ENCODE measurements around the gene TFF2.

The TFF2 gene

DNA sequence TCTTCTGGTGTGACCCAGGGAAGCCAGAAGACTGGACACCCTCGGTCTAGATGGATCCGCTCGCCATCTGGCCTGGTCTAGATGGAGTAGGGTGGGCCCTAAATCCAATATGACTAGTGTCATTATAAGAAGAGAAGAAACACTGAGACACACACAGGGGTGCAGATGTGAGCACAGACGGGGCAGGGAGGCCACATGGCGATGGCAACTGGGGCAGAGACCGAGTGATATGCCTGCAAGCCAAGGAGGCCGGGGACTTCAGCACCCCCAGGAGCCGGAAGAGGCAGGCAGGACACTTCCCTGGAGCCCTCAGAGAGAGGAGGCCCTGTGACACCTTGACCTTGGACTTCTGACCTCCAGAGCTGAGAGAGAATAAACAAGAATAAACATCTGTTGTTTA, 30.0 kb downstream of the TFF2 start:
- DNase-seq (ENCODE audit: low spot score) = no peak

DNA sequence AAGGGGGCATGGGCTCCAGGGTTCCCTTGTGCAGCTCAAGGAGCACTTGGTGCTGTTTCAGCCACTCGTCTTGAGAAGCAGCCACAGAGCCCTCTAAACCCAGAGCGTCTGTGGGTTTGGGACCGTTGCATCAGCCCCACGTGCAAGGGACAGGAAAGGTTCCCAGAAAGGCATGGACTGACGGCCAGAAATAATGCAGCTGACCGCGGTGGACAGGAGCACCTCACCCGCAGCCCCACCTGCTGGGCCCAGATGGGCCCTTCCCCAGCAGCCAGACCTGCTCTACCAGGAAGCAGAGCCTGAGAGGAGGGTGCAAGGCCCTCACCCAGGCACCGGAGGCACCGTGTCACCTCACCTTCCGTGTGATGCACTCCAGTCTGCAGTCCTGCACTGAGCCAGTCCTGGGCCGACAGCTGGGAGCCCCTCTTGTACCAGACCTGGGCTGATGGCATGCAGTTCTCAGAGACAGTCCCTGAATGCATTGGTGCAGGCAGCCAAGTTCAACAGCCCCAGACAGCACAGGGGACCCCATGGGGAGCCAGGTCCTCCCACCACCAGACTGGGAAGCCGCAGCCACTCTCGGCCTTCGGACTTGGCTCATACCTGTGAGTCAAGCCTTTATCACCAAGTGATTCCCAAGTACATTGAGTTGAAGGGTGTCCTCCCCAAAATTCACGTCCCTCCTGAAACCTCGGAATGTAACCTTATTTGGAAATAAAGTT, 30.8 kb downstream of the TFF2 start:
- DNase-seq (ENCODE audit: low spot score) = no peak

DNA sequence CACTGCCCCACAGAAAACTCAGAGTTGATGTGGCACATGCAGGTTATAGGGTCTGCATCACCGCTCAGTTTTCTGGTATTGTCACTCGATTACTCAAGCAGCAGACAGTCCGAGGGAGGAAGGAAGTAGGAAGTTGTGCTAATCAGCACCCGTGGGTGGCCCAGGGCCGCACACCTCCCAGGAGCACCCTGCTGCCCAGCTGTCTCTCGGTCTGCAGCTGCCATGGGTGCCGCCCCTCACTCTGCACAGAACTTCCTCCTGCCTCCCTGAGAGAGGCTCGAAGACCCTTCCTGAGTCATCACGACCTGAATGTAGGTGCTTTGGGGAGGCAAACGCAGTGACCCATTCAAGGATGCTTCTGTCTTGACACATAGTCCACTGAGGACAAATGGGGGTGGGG, 31.4 kb downstream of the TFF2 start:
- no peak for DNase-seq (ENCODE audit: low spot score)

DNA sequence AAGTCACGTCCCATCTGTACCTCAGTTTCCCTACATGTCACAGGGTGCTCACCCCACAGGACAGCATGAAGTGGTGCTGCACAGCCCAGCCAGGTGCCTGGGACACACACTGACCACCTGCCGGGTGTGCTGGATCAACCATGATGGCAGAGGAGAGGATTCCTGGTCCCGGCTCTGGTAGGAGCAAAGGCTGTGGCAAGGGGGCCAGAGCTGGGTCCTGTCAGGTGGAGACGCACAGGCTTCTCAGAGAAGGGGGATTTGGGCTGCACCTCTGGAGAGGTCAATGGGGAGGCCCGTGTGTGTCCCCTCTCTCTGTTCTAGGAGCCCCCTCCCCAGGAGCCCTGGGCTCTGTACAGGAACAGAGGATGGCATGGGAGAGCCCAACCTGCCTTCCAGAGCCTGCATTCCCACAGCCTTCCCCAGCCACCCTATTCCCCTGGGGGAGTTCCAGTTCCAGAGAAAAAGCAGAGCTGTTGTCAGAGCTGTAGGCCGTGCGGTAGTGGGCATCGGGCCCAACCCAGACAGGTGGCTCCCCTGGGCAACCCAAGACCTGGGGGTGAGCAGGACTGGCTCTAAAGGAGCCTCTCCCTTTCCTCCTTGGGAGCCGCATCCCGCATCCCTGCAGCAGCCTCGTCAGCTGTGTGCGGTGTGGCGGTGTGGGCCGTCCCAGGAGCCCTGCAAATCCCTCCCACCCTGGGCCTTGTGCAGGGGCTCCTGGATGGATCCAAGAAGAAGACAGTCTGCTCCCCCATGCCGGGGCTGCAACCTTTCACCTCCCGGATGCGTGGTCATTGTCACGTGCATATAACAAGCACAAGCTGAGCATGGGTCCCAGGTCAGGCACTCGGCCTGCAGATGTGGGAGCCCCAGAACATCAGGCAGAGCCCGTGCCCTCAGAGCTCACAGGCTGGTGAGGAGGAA, 32.7 kb downstream of the TFF2 start:
- no peak for DNase-seq (ENCODE audit: low spot score)

DNA sequence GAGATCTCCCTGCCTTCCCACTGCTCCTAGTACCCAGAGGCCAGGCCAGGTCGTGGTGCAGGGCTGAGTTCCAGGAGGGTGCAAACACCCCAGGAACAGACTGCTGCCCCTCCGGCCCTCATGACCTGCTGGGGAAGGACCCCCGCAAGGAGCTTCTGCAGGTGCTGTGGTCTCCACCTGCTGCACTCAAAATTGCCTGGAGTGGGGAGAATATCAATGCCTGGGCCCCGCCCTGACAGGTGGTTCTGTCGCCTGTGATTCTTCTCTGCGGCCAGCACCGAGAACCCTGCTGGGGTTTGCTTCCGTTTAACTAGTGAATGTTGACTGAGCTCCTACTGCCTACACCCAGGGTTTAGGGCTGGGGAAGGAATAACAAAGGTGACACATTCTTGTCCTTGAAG, 33.5 kb downstream of the TFF2 start:
- DNase-seq (ENCODE audit: low spot score) = no peak

DNA sequence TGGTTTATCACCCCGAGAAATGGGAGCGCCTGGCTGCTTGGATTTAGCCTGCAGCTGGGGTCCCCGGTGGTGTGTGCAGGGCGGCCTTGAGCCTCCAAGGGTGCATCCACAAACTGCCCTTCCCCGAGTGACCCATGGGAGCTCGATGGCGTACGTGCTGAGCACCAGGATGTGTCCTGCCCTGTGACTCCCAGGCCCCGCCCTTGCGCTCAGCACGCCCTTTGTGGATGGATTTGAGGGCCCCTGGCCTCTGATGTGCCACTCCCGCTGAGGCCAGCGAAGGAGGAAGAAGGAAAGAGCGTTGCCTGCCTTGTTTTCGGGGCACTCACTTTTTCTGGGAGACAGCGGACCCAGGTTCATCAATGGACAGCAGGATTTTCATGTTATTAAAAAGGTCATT, 33.9 kb downstream of the TFF2 start:
- no peak for DNase-seq (ENCODE audit: low spot score)

DNA sequence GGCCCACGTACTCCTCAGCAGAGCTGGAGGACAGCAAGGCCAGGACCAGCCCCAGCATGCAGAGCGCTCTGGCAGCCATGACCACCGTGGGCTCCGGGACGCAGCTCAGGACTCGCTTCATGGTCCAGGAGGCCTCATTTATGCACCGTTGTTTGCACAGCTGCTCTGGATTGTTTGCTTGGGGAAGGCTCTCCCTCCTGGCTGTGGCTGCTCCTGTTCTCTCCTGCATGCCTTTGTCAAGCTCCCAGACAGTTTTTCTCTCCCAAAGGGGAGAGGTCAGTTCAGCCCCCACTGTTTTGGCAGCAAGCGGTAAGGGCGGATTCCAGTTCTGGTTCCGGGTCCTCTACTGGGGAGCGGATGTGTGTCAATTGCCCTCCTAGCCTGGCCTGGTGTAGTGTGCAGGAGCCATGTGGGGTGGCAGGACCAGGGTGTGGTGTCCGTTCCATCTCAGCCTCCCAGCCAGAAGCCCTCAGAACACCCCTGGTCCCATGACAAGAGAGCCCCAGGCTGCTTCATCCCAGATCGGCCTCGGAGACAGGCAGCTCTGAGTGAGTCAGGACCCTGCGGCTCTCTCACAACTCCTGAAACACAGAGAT, 35.4 kb downstream of the TFF2 start, which contains the start of gene TFF3:
Gene TFF3, minus strand, starts transcription at position 114 of the 596 bp plus-strand sequence. Its CDS starts 35 bp downstream, at position 79.
- no peak for DNase-seq (ENCODE audit: low spot score)

DNA sequence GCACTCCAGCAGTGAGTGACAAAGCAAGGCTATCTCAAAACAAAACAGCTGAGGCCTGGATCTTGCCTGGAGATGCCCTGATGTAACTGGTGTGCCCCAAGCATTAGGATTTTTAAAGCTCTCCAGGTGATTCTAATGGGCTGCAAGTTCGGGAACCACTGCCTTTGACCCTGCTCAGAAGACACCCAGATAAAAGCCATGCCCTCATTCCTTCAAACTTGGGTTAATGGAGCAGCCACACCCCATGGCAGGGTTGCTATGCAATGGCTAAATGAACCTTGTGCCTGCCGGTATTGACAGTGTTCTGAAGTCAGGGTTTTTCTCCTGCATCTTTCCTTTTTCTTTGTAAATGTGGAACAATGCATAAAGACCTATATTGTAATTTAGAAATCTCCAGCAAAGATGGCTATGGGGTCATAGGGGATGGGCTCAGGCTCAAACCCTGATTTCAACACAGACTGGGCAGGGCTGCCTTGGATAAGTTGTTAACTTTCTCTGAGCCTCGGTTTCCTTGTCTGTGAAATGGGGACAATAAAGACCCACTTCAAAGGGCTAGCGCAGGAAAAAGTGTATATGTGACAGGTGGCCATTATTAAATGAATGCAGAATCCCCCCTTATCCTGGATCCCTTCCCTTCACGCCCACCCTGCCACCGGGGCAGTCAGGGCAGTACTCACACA, 36.0 kb downstream of the TFF2 start:
- no peak for DNase-seq (ENCODE audit: low spot score)

DNA sequence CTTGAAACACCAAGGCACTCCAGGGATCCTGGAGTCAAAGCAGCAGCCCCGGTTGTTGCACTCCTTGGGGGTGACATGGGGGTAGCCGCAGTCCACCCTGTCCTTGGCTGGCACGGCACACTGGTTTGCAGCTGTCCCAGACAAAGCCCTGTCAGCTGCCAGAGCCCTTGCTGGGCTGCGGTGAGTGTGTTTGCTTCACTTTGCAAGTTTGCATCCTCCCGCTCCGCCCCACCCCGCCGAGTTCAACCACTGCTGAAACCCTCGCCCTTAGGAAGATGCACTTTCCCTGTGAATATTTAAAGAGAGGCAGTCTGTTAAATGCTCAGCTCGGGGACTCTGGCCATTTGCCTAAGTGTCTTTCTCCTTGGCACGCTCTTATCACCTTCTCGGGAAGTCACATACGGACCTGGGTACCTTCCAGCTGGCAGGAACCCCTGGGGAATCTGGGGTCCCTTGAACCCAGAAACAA, 37.3 kb downstream of the TFF2 start:
- DNase-seq (ENCODE audit: low spot score) = no peak

DNA sequence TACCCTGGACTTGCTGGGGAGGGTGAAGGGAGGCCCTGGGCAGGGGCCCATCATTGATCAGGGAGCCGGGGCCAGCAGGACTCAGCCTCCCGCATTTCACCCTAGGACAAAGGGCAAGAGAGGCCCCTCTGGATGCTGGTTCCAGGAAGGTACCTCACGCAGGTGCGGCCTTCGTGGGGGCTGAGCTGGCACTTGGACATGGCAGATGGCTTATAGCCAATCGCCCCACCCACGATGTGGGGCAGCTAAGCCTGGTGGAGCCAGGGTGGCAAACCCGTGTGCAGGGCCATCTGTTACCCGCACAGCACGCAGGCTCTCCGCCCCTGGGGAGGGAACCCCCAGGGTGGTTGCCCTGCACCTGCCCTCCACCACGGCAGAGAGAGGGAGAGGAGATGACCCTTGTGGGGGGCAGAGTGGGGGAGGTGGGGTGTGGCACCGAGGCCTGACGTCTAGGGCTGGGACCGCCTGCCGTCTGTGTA, 38.1 kb downstream of the TFF2 start:
- no peak for DNase-seq (ENCODE audit: low spot score)

DNA sequence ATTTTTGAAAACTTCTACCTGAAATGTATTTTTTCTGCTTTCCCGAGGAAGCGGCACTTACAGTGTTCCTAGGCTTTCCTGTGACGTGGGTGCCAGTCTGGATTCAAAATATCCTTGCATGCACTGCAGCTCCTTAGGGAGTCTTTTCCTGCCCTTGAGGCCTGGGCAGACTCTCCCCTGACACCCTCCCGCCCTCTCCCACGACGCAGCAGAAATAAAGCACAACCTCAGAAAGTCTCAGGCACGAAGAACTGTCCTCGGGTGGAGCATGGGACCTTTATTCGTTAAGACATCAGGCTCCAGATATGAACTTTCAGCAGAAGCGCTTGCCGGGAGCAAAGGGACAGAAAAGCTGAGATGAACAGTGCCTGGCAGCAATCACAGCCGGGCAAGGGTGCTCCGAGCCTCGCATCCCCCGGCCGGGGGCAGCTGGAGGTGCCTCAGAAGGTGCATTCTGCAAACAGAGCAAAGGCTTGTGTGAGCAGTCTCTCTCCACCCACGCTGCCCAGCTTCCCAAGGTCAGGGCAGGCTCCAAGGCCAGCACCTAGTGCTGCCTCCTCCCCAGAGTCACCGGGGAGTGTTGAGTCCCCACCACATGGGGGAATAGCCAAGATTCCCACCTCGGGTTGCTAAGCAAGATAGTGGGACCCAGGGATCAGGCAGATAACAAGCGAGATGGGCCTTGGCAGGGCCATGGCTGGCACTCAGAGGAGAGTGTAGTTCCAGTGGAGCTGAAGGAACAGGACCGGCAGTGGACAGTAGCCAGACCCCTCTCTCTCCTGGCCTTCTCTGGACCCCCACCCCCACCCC, 38.8 kb downstream of the TFF2 start:
- DNase-seq (ENCODE audit: low spot score) = no peak

DNA sequence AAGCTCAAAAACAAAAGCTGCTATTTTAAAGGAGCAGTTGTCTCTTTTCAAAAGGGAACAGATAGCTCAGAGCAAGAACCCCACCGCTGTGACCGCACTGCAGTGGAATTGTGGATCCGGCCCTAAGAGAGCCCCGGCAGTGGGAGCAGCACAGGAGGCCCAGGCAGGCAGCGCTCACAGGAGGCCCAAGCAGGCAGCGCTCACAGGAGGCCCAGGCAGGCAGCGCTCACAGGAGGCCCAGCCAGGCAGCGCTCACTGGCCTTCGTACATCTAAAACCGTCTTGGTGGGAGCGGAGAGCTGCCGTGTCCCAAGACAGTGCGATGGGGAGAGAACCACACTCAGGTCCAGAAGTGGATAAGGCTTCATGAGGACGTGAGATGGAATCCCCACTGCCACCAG, 39.6 kb downstream of the TFF2 start:
- no peak for DNase-seq (ENCODE audit: low spot score)

DNA sequence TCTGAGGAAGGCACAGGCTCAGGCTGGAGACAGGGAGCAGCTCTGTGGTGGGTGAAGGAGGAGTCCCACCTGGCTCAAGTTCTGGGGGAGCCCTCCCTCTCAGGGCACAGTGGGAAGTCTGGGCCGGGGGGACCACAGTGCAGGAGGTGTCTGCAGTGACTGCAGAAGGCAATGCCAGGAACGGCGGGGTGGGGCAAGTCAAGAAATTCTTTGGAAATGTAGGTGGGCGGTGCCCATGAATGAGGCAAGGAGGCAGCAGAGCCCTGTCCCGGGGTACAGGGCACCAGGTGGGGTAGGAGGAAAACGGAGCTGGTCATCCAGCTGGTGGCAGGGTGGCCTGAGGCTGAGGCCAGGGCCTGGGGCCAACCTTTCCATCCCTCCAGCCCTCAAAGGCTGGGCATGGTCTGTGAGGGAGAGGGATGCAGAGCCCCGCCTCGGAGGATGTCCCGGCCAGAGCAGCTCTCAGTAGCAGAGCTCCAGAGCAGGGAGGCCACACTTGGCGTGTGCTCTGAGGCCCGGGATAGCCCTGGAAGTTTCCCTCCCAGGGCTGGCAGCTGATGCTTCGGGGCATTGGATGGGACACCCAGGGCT, 40.3 kb downstream of the TFF2 start:
- no peak for DNase-seq (ENCODE audit: low spot score)

DNA sequence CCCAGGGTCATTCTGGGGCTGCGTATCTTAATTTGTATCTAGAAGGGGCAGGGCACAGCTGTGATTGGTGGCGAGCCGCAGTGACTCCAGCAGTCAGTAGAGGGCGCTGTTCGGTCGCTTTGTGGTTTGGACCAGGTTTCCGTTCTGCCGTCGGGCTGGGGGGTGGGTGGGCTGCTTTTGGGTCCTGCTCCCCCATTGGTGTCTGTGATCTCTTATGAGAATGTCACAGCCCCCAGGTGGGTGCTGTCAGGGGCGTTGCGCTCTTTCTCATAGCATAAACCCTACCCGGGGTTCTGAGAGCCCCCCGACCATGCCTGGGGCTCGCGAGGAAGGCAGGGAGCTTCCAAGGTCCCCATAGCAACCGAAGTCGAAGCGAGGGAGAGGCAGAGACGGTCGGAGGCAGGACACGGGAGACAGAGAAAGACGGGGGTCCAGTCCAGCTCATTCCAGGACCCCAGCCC, 41.0 kb downstream of the TFF2 start:
- peak; percentile 26 for DNase-seq (ENCODE audit: low spot score)

DNA sequence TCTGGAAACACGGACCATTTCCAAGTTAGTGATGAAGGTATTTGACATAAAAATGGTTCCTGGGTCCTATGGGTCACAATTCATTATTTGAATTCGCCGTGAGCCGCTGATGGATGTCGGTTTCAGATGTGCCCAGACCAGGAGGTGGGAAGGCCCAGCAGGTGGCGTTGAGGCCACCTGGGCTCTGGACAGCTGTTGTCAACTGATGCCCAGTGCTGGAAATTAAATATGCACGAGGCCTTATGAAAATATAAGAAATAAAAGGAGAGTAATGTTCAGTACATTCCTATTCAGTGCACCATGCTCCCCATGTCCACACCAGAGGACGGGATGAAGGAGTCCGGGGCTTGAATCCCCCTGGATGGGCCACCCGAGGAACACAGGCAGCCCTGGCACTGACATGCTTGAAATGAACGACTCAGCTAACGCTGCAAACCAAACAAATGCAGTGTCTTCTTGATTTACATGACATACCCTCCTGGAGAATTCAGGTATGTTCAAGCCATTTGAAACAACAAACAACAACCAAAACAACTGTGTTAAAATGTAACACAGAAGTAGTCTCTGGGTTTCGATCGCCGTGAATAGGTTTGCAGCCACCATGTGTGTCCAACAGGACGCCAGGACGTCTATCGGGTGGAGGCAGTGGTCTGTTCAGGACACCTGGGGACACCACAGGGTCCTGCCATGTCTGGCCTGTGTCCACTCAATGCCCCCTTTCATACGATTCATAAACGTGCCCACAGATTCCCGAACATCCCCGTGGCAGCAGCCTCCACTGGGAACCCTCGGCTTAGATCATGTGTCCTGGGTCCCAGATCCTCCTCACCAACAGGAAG, 41.7 kb downstream of the TFF2 start:
- DNase-seq (ENCODE audit: low spot score) = no peak

DNA sequence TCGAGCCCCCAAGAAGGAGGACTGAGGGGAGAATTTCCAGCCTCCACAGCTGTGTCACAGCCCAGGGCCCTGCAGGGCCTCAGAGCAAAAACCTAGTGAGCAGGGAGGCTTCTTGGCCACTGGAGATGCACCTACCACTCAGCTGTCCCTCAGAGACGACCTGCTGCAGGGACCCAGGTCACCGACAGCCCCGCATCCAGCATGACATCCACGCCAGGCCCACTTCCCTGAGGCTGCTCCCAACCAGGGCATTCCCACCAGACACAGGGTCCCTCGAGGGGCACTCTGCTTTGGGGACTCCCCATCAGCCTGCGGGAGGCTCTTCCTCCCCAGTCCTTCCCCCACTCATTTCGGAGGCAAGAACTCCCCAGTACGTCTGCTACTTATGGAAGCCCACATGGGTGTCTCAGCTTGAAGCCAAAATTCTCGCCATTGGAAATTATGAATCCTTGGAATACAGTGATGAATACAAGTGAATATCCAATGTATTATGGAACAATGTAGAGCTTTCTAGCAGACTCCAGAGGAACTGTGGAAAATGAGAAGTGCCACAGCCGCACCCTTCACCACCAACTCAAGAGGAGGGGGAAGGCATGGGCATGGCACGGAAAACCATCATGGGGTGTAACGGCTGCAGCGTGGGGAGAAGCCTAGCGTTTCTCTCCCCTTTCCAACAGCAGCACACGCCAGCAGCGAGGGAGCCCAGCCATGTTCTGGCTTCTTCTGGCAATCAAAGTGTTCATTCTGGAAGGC, 42.5 kb downstream of the TFF2 start:
- DNase-seq (ENCODE audit: low spot score) = no peak

DNA sequence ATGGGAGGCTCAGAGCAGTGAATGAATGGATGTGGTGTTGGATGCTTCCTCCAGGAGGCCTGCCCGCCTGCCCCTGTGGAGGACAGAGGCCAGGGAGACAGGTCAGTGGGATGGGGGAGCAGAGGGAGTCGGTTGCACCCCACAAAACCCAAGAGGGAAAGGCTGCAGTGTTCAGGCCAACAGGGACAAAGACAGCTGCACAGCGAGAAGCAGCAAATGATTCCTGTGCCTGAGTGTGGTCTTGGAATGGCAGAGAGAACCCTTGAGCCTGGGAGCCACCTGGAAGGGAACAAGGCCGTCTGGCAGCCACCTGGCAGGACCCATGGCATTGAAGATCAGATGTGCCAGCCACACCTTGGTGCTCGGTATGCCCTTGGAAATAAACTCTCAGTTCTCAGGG, 43.7 kb downstream of the TFF2 start:
- DNase-seq (ENCODE audit: low spot score) = no peak

DNA sequence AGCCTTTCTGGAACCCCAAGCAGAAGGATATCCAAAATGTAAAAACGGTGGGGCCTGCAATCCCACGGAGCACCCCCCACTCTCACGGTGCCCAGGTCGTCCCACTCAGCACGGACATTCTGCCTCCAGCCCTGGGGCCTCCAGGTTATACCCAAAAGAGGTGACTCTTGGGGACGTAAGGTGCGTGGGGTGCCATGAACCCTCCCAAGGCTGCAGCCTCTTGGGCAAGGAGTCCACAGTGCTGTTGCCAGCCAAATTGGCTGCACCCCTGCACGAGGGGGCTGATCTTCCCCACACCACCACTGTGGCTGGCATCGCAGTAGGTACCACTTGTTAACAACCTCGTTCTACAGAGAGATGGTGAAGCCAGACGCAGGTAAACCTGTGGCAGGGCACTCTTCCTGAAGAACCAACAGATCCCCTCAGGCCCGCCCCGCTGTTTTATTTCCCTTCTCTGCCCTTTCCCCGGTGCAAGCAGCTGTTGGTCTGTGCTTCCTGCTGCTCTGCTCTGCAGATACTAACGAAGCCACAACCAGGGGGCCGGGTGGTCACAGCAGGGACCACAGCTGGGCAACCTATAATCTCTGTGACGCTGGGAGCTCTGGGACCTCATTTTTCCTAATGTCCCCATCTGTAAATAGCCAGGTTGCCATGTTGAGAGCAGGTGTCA, 44.3 kb downstream of the TFF2 start:
- DNase-seq (ENCODE audit: low spot score) = no peak

Measured in pons (tissue), 1 donor.